ENCODE data around the gene TEKT5. TPM values are rescaled to one million over a fixed set of nuclear protein-coding genes. Genes with fewer than 3 reads are reported as not detected.

The TEKT5 gene
- polyA plus RNA-seq, 3 donors: 0.16 TPM; not detected in 2

DNA sequence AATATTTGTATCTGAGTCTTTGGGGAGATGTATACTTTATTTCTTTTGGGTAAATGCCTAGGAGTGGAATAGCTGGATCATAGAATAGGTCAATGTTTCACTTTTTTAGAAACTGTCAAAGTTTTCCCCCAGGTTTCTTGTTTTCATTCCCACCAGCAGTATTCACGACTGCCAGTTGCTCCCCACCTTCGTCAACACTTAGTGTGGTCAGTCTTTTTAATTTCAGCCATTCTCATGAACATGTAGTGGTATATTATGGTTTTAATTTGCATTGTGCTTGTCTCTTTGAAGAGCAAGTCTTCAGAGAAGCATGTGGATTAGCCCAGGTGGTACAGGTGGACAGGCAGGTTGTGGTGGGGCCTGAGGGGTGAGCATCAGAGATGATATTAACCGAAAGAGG, 53.8 kb downstream of the TEKT5 start:
- intact Hi-C loops (cut with micrococcal nuclease): loop anchor here in 1 of 2 donors (10.0 kb wide), 1 partner anchor 116 kb away; no protein-coding TSS in a partner anchor
- peaks cover 0 to 8% (median 5%) of the 10 kb centered on the region in 7 donors for H3K9me3 Mint-ChIP-seq
- Histone ChIP-seq H4K20me1 (ENCODE audit: insufficient read depth, low read length) (no peaks in the 10 kb centered on the region), H3K79me2 (ENCODE audit: insufficient read depth, low read length) (no peaks in the 10 kb centered on the region), H3K9me3 (replicated peaks in 1 of 2; ENCODE audit: control insufficient read depth in 1 of 2, insufficient read depth in 1 of 2, low read length in 2 of 2) (peaks cover 0 to 5% of the 10 kb centered on the region in 2 donors), H3K36me3 (replicated peaks in 1 of 2; ENCODE audit: control insufficient read depth in 1 of 2, insufficient read depth in 2 of 2, low read length in 2 of 2) (no peaks in the 10 kb centered on the region), H3K4me1 (ENCODE audit: control insufficient read depth in 1 of 2, insufficient read depth in 2 of 2, low read length in 2 of 2) (peaks cover 12 to 28% of the 10 kb centered on the region in 2 donors), H2AFZ (ENCODE audit: insufficient read depth, low read depth, low read length, poor library complexity, severe bottlenecking) (no peak overlapping the region), H3K4me3 (replicated peaks in 1 of 3; ENCODE audit: low read depth in 2 of 3, low read length in 3 of 3) (no peak overlapping the region), H3K27me3 (ENCODE audit: control insufficient read depth in 2 of 2, insufficient read depth in 2 of 2, low read length in 2 of 2) (no peaks in the 10 kb centered on the region), H3K27ac (ENCODE audit: low read depth in 1 of 2, low read length in 2 of 2) (no peak overlapping the region), H3K9ac (ENCODE audit: insufficient read depth, low read length, poor library complexity, severe bottlenecking) (no peak overlapping the region), H3K4me2 (replicated peaks; ENCODE audit: extremely low read depth, low read length, poor library complexity, severe bottlenecking) (no peak overlapping the region)
- DNase-seq: no peak
- H3K36me3 Mint-ChIP-seq: no peaks in the 10 kb centered on the region
- peaks cover 18% of the 10 kb centered on the region for H3K4me1 Mint-ChIP-seq
- H3K27ac Mint-ChIP-seq: no peak overlapping the region
- H3K27me3 Mint-ChIP-seq (ENCODE audit: low read depth in 3 of 3): peaks cover 0 to 5% (median 2%) of the 10 kb centered on the region in 3 donors
- TF ChIP-seq, protein P1, sequence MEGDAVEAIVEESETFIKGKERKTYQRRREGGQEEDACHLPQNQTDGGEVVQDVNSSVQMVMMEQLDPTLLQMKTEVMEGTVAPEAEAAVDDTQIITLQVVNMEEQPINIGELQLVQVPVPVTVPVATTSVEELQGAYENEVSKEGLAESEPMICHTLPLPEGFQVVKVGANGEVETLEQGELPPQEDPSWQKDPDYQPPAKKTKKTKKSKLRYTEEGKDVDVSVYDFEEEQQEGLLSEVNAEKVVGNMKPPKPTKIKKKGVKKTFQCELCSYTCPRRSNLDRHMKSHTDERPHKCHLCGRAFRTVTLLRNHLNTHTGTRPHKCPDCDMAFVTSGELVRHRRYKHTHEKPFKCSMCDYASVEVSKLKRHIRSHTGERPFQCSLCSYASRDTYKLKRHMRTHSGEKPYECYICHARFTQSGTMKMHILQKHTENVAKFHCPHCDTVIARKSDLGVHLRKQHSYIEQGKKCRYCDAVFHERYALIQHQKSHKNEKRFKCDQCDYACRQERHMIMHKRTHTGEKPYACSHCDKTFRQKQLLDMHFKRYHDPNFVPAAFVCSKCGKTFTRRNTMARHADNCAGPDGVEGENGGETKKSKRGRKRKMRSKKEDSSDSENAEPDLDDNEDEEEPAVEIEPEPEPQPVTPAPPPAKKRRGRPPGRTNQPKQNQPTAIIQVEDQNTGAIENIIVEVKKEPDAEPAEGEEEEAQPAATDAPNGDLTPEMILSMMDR (IDR thresholded peaks at IDR 0.05): no peak
- H3K4me3 Mint-ChIP-seq: no peak overlapping the region
- no CpG with 5 or more reads among the region's 3 CpGs for WGBS (ENCODE audit: insufficient coverage)

- Mint-ChIP-seq H3K9me3 (peaks cover 3 to 10% (median 6%) of the 10 kb centered on the region in 7 donors), H3K27ac (peak overlapping the region in 1 of 7 donors; percentile 68), H3K36me3 (no peaks in the 10 kb centered on the region), H3K27me3 (ENCODE audit: low read depth in 3 of 3) (peaks cover 2 to 4% (median 2%) of the 10 kb centered on the region in 3 donors), H3K4me1 (peaks cover 39% of the 10 kb centered on the region), H3K4me3 (no peak overlapping the region)
- TF ChIP-seq, protein P1 (IDR thresholded peaks at IDR 0.05): no peak
- Histone ChIP-seq H3K36me3 (replicated peaks in 1 of 2; ENCODE audit: control insufficient read depth in 1 of 2, insufficient read depth in 2 of 2, low read length in 2 of 2) (no peaks in the 10 kb centered on the region), H3K27me3 (ENCODE audit: control insufficient read depth in 2 of 2, insufficient read depth in 2 of 2, low read length in 2 of 2) (no peaks in the 10 kb centered on the region), H4K20me1 (ENCODE audit: insufficient read depth, low read length) (no peaks in the 10 kb centered on the region), H3K27ac (ENCODE audit: low read depth in 1 of 2, low read length in 2 of 2) (no peak overlapping the region), H3K4me2 (replicated peaks; ENCODE audit: extremely low read depth, low read length, poor library complexity, severe bottlenecking) (no peak overlapping the region), H3K79me2 (ENCODE audit: insufficient read depth, low read length) (no peaks in the 10 kb centered on the region), H3K4me1 (ENCODE audit: control insufficient read depth in 1 of 2, insufficient read depth in 2 of 2, low read length in 2 of 2) (peaks cover 26 to 48% of the 10 kb centered on the region in 2 donors), H3K9me3 (replicated peaks in 1 of 2; ENCODE audit: control insufficient read depth in 1 of 2, insufficient read depth in 1 of 2, low read length in 2 of 2) (peaks cover 0 to 5% of the 10 kb centered on the region in 2 donors), H3K9ac (ENCODE audit: insufficient read depth, low read length, poor library complexity, severe bottlenecking) (no peak overlapping the region), H3K4me3 (replicated peaks in 1 of 3; ENCODE audit: low read depth in 2 of 3, low read length in 3 of 3) (no peak overlapping the region), H2AFZ (ENCODE audit: insufficient read depth, low read depth, low read length, poor library complexity, severe bottlenecking) (no peak overlapping the region)
- DNase-seq: peak in 2 of 3 donors; percentile 35 to 59
- WGBS (ENCODE audit: insufficient coverage): 50% methylated on average over 6 of the region's 6 CpGs
- intact Hi-C loops (cut with micrococcal nuclease): no loop called here
Measured at GRCh38 chr16:10638101-10638500, 56.6 kb downstream of the TEKT5 start.
